Upper lobe of left lung (tissue), 6 donors: ENCODE results near the gene SLC25A25. TPM values are rescaled to one million over a fixed set of nuclear protein-coding genes. Genes with fewer than 3 reads are reported as not detected.
A peak's percentile ranks its signal among the peaks of the same experiment; 100 is the strongest.

ENCODE experiments used
- ATAC-seq, 2 donors: fragments of 200-7000 bp; cut with Tn5 transposase; one replicate each; pipeline ENCODE4 v1.9.1; 2022; ENCODE audit warnings: mild to moderate bottlenecking in 2 of 2, moderate library complexity in 2 of 2; ENCODE audit not compliant: low FRiP score in 2 of 2
- DNase-seq, 2 donors: peaks; one replicate each; pipeline ENCODE4 v3.0.0-alpha.2; 2019 to 2020
- H3K27ac ChIP-seq, 4 donors: fragments of 200-600 bp; sonication (generic); one replicate each; pipeline ENCODE4 v1.5.1; 2016 to 2019
- H3K27me3 ChIP-seq, 4 donors: fragments of 200-600 bp; sonication (generic); one replicate each; pipeline ENCODE4 v1.5.1; 2017 to 2019
- H3K36me3 ChIP-seq, 4 donors: fragments of 200-600 bp; sonication (generic); one replicate each; pipeline ENCODE4 v1.5.1; 2016 to 2019
- H3K4me1 ChIP-seq, 4 donors: fragments of 200-600 bp; sonication (generic); one replicate each; pipeline ENCODE4 v1.5.1; 2018 to 2019
- H3K4me3 ChIP-seq, 4 donors: fragments of 200-600 bp; sonication (generic); one replicate each; pipeline ENCODE4 v1.5.1; 2017 to 2019; ENCODE audit warnings: mild to moderate bottlenecking in 2 of 4, moderate library complexity in 1 of 4
- H3K9me3 ChIP-seq, 4 donors: fragments of 200-600 bp; sonication (generic); one replicate each; pipeline ENCODE4 v1.5.1; 2018 to 2019
- CTCF ChIP-seq, 6 experiments: fragments of 450-650 bp in 4 of 6; fragments of 200-600 bp in 2 of 6; sonication (generic) in 2 of 6; IDR thresholded peaks; one replicate each; pipeline ENCODE4 v1.5.1; 2016 to 2019; ENCODE audit warnings: antibody characterized with exemption in 6 of 6
- EP300 ChIP-seq, 4 donors: sonication (generic); formaldehyde crosslinking; IDR thresholded peaks; one replicate each; pipeline ENCODE4 v1.5.1; 2017; ENCODE audit warnings: antibody characterized with exemption in 4 of 4, control low read depth in 2 of 4
- POLR2A ChIP-seq, 4 donors: fragments of 450-650 bp; IDR thresholded peaks; one replicate each; pipeline ENCODE4 v1.5.1; 2016 to 2017; ENCODE audit warnings: antibody characterized with exemption in 4 of 4, mild to moderate bottlenecking in 2 of 4
- POLR2AphosphoS5 ChIP-seq, 2 donors: sonication (generic); formaldehyde crosslinking; IDR thresholded peaks; one replicate each; pipeline ENCODE4 v1.5.1; 2017; ENCODE audit warnings: antibody characterized with exemption in 2 of 2
- WGBS, 2 donors: methylation state at CpG; one replicate each; pipeline ENCODE4 v1.1.5; 2017 to 2018; 5-methylcytosine and 5-hydroxymethylcytosine counted together
- total RNA-seq, 6 donors: library from RNA; depleted of rRNA in 4 of 6; stranded (reverse); fragments of >200 nt in 4 of 6; gene quantifications; one replicate each; pipeline versions ENCODE4 v1.1.0 to v1.2.1, GENCODE V29; 2016 to 2021
- donor health status: DM: no; HTN: no; CAD: no; lungs with moderate emphysema.
- donor health status: DM: no; HTN: yes; CAD: no; lungs with severe emphysema.

Gene SLC25A25
- total RNA-seq, 6 donors from 2014 or later: 23.6 to 40.2 (median 33.7) TPM

GRCh38 chr9:128105538-128106175 is 37.6 kb downstream of the SLC25A25 start:
- peak overlapping the region in 1 of 4 donors; percentile 41 for H3K27ac ChIP-seq
- WGBS, 2 donors: 85 to 89% methylated on average over 5 to 20 of the region's 21 CpGs
- H3K4me3 ChIP-seq: no peak overlapping the region
- H3K27me3 ChIP-seq: no peaks in the 10 kb centered on the region
- TF ChIP-seq POLR2A (IDR thresholded peaks at IDR 0.05): no peak
- TF ChIP-seq EP300 (IDR thresholded peaks at IDR 0.05): no peak
- no peak for TF ChIP-seq POLR2AphosphoS5 (IDR thresholded peaks at IDR 0.05)
- no peak for TF ChIP-seq CTCF (IDR thresholded peaks at IDR 0.05)
- H3K4me1 ChIP-seq: peaks cover 28 to 39% (median 32%) of the 10 kb centered on the region in 4 donors
- ATAC-seq: no peak
- DNase-seq: no peak
- H3K36me3 ChIP-seq: peaks cover 35 to 88% (median 80%) of the 10 kb centered on the region in 4 donors
- no peaks in the 10 kb centered on the region for H3K9me3 ChIP-seq

- H3K36me3 ChIP-seq: peaks cover 35 to 82% (median 75%) of the 10 kb centered on the region in 4 donors
- H3K27ac ChIP-seq: peak overlapping the region in 1 of 4 donors; percentile 41
- DNase-seq: no peak
- ATAC-seq: no peak
- no peaks in the 10 kb centered on the region for H3K27me3 ChIP-seq
- WGBS, 2 donors: 88 to 96% methylated on average over 12 to 23 of the region's 23 CpGs
- H3K4me3 ChIP-seq: no peak overlapping the region
- no peak for TF ChIP-seq POLR2AphosphoS5 (IDR thresholded peaks at IDR 0.05)
- TF ChIP-seq CTCF (IDR thresholded peaks at IDR 0.05): no peak
- no peak for TF ChIP-seq POLR2A (IDR thresholded peaks at IDR 0.05)
- TF ChIP-seq EP300 (IDR thresholded peaks at IDR 0.05): no peak
- H3K9me3 ChIP-seq: no peaks in the 10 kb centered on the region
- peaks cover 21 to 32% (median 25%) of the 10 kb centered on the region in 4 donors for H3K4me1 ChIP-seq
Observed at GRCh38 chr9:128106181-128106939, 38.3 kb downstream of the SLC25A25 start.

- H3K4me1 ChIP-seq: peaks cover 14 to 25% (median 23%) of the 10 kb centered on the region in 4 donors
- peak in 1 of 2 donors; percentile 6 for ATAC-seq
- no peak overlapping the region for H3K4me3 ChIP-seq
- no peaks in the 10 kb centered on the region for H3K27me3 ChIP-seq
- WGBS, 2 donors: 98 to 99% methylated on average over 10 to 21 of the region's 23 CpGs
- DNase-seq: no peak
- TF ChIP-seq EP300 (IDR thresholded peaks at IDR 0.05): no peak
- TF ChIP-seq POLR2A (IDR thresholded peaks at IDR 0.05): no peak
- TF ChIP-seq POLR2AphosphoS5 (IDR thresholded peaks at IDR 0.05): no peak
- no peak for TF ChIP-seq CTCF (IDR thresholded peaks at IDR 0.05)
- H3K36me3 ChIP-seq: peaks cover 35 to 75% (median 69%) of the 10 kb centered on the region in 4 donors
- no peak overlapping the region for H3K27ac ChIP-seq
- H3K9me3 ChIP-seq: no peaks in the 10 kb centered on the region
Observed at GRCh38 chr9:128106940-128107467, 39.0 kb downstream of the SLC25A25 start.

- Histone ChIP-seq H3K9me3 (no peaks in the 10 kb centered on the region), H3K36me3 (peaks cover 31 to 69% (median 62%) of the 10 kb centered on the region in 4 donors), H3K27me3 (no peaks in the 10 kb centered on the region), H3K4me1 (peaks cover 10 to 19% (median 17%) of the 10 kb centered on the region in 4 donors), H3K27ac (no peak overlapping the region), H3K4me3 (no peak overlapping the region)
- 91 to 99% methylated on average over 5 to 16 of the region's 18 CpGs for WGBS, 2 donors
- no peak for ATAC-seq
- TF ChIP-seq CTCF (IDR thresholded peaks at IDR 0.05) (no peak), POLR2AphosphoS5 (IDR thresholded peaks at IDR 0.05) (no peak), EP300 (IDR thresholded peaks at IDR 0.05) (no peak), POLR2A (IDR thresholded peaks at IDR 0.05) (no peak)
- DNase-seq: no peak
Observed at GRCh38 chr9:128107468-128108268, 39.6 kb downstream of the SLC25A25 start.
